Thyroid gland (tissue), 4 donors: ENCODE results near the gene UBC. TPM values are rescaled to one million over a fixed set of nuclear protein-coding genes. Genes with fewer than 3 reads are reported as not detected.

Experiments
- DNase-seq, 2 donors: peaks; one replicate each; pipeline ENCODE4 v3.0.0-alpha.2; 2019
- H3K27ac ChIP-seq, 3 donors: fragments of 200-600 bp; sonication (generic); 1 replicate in 2 of 3; 2 replicates in 1 of 3; pipeline ENCODE4 v1.5.1; 2016 to 2019; ENCODE audit warnings: mild to moderate bottlenecking in 1 of 3, moderate library complexity in 1 of 3
- H3K27me3 ChIP-seq: fragments of 200-600 bp; sonication (generic); one replicate; pipeline ENCODE4 v1.5.1; 2019
- H3K36me3 ChIP-seq, 2 donors: fragments of 200-600 bp; sonication (generic); one replicate each; pipeline ENCODE4 v1.5.1; 2016 to 2019
- H3K4me1 ChIP-seq, 2 donors: fragments of 200-600 bp; sonication (generic); one replicate each; pipeline ENCODE4 v1.5.1; 2017 to 2019
- H3K4me3 ChIP-seq, 3 donors: fragments of 200-600 bp; sonication (generic); replicated peaks in 1 of 3; 1 replicate in 2 of 3; 2 replicates in 1 of 3; pipeline ENCODE4 v1.5.1; 2016; ENCODE audit warnings: mild to moderate bottlenecking in 1 of 3
- H3K9me3 ChIP-seq: fragments of 200-600 bp; sonication (generic); one replicate; pipeline ENCODE4 v1.5.1; 2017
- CTCF ChIP-seq, 6 experiments: fragments of 200-600 bp in 3 of 6; fragments of 450-650 bp in 3 of 6; sonication (generic) in 3 of 6; IDR thresholded peaks; one replicate each; pipeline ENCODE4 v1.5.1; 2016 to 2019; ENCODE audit warnings: antibody characterized with exemption in 6 of 6, mild to moderate bottlenecking in 2 of 6, inconsistent platforms in 1 of 6, moderate library complexity in 1 of 6
- POLR2A ChIP-seq, 2 donors: fragments of 450-650 bp; IDR thresholded peaks; one replicate each; pipeline ENCODE4 v1.6.1; 2017; ENCODE audit warnings: antibody characterized with exemption in 2 of 2, mild to moderate bottlenecking in 2 of 2, moderate library complexity in 1 of 2
- WGBS, 2 donors: methylation state at CpG; one replicate each; pipeline ENCODE4 v1.1.5; 2017; 5-methylcytosine and 5-hydroxymethylcytosine counted together
- intact Hi-C: fragments of 100-400 bp; cut with DNase I; formaldehyde crosslinking; loops from one replicate; pipeline ENCODE4 v1.15.1; 2023
- total RNA-seq, 4 donors: library from RNA; depleted of rRNA; stranded (reverse); fragments of >200 nt; gene quantifications; one replicate each; pipeline ENCODE4 v1.2.3, GENCODE V29; 2016

UBC gene
- total RNA-seq, 4 donors from 2014 or later, result 907 to 1,424 (median 1,000) TPM

GRCh38 chr12:124953689-124954405 lies 39.4 kb upstream of the UBC start:
- Histone ChIP-seq H3K36me3 (peaks cover 22 to 41% of the 10 kb centered on the region in 2 donors), H3K4me3 (no peak overlapping the region), H3K27ac (no peak overlapping the region), H3K27me3 (no peaks in the 10 kb centered on the region), H3K9me3 (no peaks in the 10 kb centered on the region), H3K4me1 (no peaks in the 10 kb centered on the region)
- WGBS, 2 donors, result 94 to 96% methylated on average over 30 to 32 of the region's 32 CpGs
- no peak for DNase-seq
- TF ChIP-seq POLR2A (IDR thresholded peaks at IDR 0.05) (no peak), CTCF (IDR thresholded peaks at IDR 0.05) (no peak)
- intact Hi-C loops, result no loop called here

- TF ChIP-seq CTCF (IDR thresholded peaks at IDR 0.05), result no peak
- TF ChIP-seq POLR2A (IDR thresholded peaks at IDR 0.05), result no peak
- no peak for DNase-seq
- peaks cover 26 to 41% of the 10 kb centered on the region in 2 donors for H3K36me3 ChIP-seq
- H3K4me3 ChIP-seq, result no peak overlapping the region
- no peaks in the 10 kb centered on the region for H3K4me1 ChIP-seq
- no peaks in the 10 kb centered on the region for H3K9me3 ChIP-seq
- intact Hi-C loops, result no loop called here
- H3K27me3 ChIP-seq, result no peaks in the 10 kb centered on the region
- no peak overlapping the region for H3K27ac ChIP-seq
- 77 to 83% methylated on average over 5 to 8 of the region's 8 CpGs for WGBS, 2 donors
Observed at GRCh38 chr12:124952801-124953200, 38.4 kb upstream of the UBC start.

GRCh38 chr12:124952295-124952694 lies 37.8 kb upstream of the UBC start:
- Histone ChIP-seq H3K27ac (no peak overlapping the region), H3K4me3 (no peak overlapping the region), H3K4me1 (no peaks in the 10 kb centered on the region), H3K36me3 (peaks cover 30 to 36% of the 10 kb centered on the region in 2 donors), H3K27me3 (no peaks in the 10 kb centered on the region), H3K9me3 (no peaks in the 10 kb centered on the region)
- 91 to 97% methylated on average over 9 to 17 of the region's 17 CpGs for WGBS, 2 donors
- no peak for DNase-seq
- intact Hi-C loops, result no loop called here
- TF ChIP-seq POLR2A (IDR thresholded peaks at IDR 0.05), result no peak
- no peak for TF ChIP-seq CTCF (IDR thresholded peaks at IDR 0.05)

- intact Hi-C loops, result loop anchor here (2.0 kb wide), 1 partner anchor 35 kb away; no protein-coding TSS in a partner anchor
- H3K36me3 ChIP-seq, result peaks cover 24 to 30% of the 10 kb centered on the region in 2 donors
- H3K9me3 ChIP-seq, result no peaks in the 10 kb centered on the region
- no peak for DNase-seq
- no peaks in the 10 kb centered on the region for H3K27me3 ChIP-seq
- no peaks in the 10 kb centered on the region for H3K4me1 ChIP-seq
- no peak overlapping the region for H3K27ac ChIP-seq
- H3K4me3 ChIP-seq, result no peak overlapping the region
- 92 to 96% methylated on average over 19 to 34 of the region's 47 CpGs for WGBS, 2 donors
- no peak for TF ChIP-seq POLR2A (IDR thresholded peaks at IDR 0.05)
- no peak for TF ChIP-seq CTCF (IDR thresholded peaks at IDR 0.05)
Observed at GRCh38 chr12:124949779-124950728, 35.6 kb upstream of the UBC start.
